C4-2B (cell line): ENCODE data around the gene BBOX1.
"Not testable (repeated sequence)": the region's sequence is repeated elsewhere in the genome, so short reads cannot be mapped to it uniquely, and the experiment has no call there.

Experiments
- H3K27ac ChIP-seq: fragments of 450-650 bp; 2 replicates; pipeline ENCODE4 v1.5.1; 2017
- ZFX ChIP-seq: fragments of 450-650 bp; IDR thresholded peaks from 2 replicates; pipeline ENCODE4 v1.6.1; 2017
- TF ChIP-seq, protein P1 (sequence below): fragments of 450-650 bp; conservative IDR thresholded peaks from 2 replicates; pipeline ENCODE4 v1.5.1; 2017; ENCODE audit warnings: mild to moderate bottlenecking

The BBOX1 gene

DNA sequence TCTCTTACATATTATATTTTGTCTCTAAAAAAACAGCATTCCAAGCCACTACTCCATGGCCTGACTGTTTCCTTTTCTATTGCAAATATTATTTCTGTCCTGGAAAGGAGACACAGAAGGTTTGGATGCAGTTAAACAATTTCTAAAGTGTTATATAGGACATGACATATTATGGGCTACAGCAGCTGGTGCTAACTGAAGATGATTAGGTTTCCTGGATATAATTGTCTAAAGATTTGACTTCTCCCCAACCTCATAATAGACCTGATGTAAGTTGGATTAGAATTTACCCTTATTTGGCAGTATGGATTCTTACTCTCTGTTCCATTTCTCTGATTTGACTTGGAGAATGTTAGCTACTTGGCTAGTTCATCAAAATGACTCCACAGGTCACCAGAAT is 90.2 kb downstream of the BBOX1 start:
- H3K27ac ChIP-seq: no peak overlapping the region
- no peak for TF ChIP-seq ZFX
- TF ChIP-seq, protein P1, sequence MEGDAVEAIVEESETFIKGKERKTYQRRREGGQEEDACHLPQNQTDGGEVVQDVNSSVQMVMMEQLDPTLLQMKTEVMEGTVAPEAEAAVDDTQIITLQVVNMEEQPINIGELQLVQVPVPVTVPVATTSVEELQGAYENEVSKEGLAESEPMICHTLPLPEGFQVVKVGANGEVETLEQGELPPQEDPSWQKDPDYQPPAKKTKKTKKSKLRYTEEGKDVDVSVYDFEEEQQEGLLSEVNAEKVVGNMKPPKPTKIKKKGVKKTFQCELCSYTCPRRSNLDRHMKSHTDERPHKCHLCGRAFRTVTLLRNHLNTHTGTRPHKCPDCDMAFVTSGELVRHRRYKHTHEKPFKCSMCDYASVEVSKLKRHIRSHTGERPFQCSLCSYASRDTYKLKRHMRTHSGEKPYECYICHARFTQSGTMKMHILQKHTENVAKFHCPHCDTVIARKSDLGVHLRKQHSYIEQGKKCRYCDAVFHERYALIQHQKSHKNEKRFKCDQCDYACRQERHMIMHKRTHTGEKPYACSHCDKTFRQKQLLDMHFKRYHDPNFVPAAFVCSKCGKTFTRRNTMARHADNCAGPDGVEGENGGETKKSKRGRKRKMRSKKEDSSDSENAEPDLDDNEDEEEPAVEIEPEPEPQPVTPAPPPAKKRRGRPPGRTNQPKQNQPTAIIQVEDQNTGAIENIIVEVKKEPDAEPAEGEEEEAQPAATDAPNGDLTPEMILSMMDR: no peak

DNA sequence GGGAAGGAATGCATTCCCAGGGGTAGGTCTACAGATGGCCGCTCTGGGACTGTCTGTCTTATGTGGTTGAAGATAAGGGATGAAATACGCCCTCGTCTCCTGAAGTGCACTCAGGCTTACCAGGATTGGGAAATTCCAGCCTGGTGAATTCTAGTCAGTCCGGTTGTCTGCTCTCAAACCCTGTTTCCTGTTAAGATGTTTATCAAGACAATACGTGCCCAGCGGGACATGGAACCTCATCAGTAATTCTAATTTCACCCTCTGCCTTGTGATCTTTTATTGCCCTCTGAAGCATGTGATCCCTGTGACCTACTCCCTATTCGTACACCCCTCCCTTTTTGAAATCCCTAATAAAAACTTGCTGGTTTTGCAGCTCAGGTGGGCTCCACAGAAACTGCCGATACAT is 95.3 kb downstream of the BBOX1 start:
- not testable (repeated sequence) for H3K27ac ChIP-seq

DNA sequence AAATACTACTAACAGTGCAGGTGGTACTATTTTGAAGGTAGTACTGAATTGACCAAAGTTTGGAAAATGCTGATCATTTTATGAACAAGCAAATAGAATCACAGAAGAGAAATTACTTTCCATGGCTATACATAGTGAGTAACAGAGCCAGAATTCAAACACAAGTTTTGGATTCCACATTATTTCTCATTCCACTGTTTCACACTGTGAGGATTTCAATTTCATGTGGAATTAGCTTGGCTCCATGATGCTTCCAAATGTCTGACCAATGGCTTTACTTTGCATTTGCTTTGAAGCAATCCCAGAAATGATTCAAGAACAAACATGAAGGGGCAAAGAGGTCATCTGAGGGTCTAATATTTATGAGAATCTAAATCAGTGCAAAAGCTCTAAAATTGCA is 98.1 kb downstream of the BBOX1 start:
- TF ChIP-seq ZFX: no peak
- TF ChIP-seq, protein P1: no peak

DNA sequence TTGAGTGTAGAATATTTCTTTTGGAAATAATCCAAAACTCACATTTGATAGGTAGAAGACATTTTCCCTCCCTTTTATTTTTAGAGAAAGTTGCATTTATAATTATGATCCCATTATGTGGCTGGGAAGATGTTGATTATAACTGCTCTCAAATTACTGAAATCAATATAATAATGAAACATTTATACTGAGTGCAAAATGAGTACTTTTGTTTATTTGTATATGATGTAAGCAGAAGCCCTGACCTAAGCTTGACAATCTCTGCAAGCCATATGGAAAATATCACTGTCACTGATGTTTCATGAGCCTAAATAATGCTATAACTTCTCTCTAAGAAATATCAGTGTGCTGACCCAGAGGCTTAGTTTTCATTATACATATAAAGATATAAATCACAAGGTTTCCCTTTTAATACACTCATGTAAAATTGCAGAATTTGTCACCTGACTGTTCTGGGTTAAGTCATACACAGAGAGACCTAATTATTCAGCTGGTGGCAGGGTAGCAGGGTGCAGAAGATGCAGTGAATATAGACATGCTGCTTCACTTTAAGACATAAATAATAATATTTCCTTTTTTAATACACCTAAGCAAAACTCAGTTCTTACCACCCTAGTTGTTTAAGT is 99.2 kb downstream of the BBOX1 start:
- H3K27ac ChIP-seq: no peak overlapping the region
- TF ChIP-seq, protein P1: no peak
- TF ChIP-seq ZFX: no peak

More for the DNA sequence above, 98.1 kb downstream of the BBOX1 start:
- H3K27ac ChIP-seq: no peak overlapping the region

DNA sequence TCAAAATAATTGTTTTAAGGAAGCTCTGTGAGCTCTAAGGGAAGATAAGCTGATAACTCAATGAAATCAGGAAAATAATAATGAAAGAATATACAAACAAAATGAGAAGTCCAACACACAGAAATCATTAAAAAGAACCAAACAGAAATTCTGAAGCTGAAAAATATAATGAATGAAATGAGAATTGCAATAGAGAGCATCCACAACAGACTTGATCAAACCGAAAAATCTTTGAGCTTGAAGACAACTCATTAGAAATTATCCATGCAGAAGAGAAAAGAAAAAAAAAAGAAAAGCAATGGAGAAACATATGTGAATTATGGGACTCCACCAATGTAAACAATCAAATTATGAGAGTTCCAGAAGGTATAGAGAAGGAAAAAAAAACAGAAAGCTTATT is 101.0 kb downstream of the BBOX1 start:
- no peak overlapping the region for H3K27ac ChIP-seq
- TF ChIP-seq, protein P1: no peak
- TF ChIP-seq ZFX: no peak

DNA sequence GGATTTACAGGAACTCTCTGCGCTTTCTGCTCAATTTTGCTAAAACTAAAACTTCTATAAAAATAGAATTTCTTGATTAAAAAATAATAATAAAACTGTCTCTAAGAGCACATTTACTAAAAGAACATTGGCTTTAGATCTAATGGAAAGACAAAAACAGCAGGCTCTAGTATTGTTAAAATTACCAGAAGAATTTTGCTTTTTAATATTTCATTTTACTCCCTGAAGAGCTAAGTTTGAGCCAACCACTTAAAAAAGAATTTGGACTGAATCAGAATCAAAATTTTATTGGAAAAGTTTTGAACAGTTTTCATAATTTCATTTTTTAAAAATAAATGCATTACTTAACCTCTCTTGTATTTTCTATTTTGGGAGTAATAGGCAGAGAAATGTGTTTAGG is 107.3 kb downstream of the BBOX1 start:
- H3K27ac ChIP-seq: no peak overlapping the region
- TF ChIP-seq, protein P1: no peak
- TF ChIP-seq ZFX: no peak

DNA sequence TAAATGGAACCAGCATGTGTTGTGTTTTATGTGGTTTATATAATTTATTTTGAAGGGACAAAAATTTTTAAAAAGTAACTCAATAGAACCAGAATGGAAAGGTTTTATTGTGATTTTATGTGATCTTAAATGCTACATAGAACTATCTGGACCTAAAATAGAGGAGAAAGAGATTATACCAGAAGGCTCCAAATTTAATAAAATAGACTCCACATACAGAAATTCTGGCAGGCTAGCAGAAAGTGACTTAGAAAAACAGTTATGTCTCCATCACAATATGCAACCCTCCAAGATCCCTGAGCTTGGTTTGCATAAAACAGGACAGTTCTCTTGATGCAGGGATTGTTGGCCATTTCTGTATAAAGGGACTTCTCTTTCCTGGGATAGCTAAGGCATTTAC is 107.9 kb downstream of the BBOX1 start:
- no peak overlapping the region for H3K27ac ChIP-seq
- TF ChIP-seq, protein P1: no peak

DNA sequence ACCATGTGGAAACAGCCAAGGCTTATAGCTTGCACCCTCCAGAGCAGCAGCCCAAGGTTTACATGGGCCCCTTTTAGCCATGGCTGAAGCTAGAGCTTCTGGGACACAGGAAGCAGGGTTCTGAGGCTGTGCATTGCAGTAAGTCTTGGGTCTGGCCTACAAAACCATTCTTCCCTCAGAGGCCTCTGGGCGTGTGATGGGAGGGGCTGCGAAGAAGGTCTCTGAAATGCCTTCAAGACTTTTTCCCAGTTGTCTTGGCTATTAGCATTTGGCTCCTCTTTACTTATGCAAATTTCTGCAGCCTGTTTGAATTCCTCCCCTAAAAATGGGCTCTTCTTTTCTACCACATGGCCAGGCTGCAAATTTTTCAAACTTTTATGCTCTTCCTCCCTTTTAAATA is 109.5 kb downstream of the BBOX1 start:
- no peak for TF ChIP-seq ZFX
- TF ChIP-seq, protein P1: no peak
- H3K27ac ChIP-seq: no peak overlapping the region
